HEK293 (cell line): Measurements from ENCODE around the gene HSD17B2.

ENCODE experiments used
- ATF2 ChIP-seq: fragments of 450-650 bp; formaldehyde crosslinking; IDR thresholded peaks from 2 replicates; pipeline ENCODE4 v1.5.1; 2016; ENCODE audit warnings: missing biosample characterization, missing genetic modification characterization, low read depth
- CTCF ChIP-seq: fragments of 450-650 bp; formaldehyde crosslinking; IDR thresholded peaks from 2 replicates; pipeline ENCODE4 v1.5.1; 2016; ENCODE audit warnings: missing biosample characterization, missing genetic modification characterization
- ZBTB8A ChIP-seq: fragments of 450-650 bp; formaldehyde crosslinking; IDR thresholded peaks from 2 replicates; pipeline ENCODE4 v1.5.1; 2016; ENCODE audit warnings: missing biosample characterization, missing genetic modification characterization
- ZNF157 ChIP-seq: fragments of 450-650 bp; formaldehyde crosslinking; IDR thresholded peaks from 2 replicates; pipeline ENCODE4 v1.5.1; 2016; ENCODE audit warnings: missing biosample characterization, missing genetic modification characterization
- ZNF555 ChIP-seq: fragments of 450-650 bp; formaldehyde crosslinking; conservative IDR thresholded peaks from 2 replicates; pipeline ENCODE4 v1.5.1; 2017; ENCODE audit warnings: missing biosample characterization, mild to moderate bottlenecking, missing genetic modification characterization, inconsistent platforms
- TF ChIP-seq, protein P1 (sequence below): fragments of 450-650 bp; IDR thresholded peaks from 2 replicates; pipeline ENCODE4 v1.5.1; 2018; ENCODE audit warnings: missing biosample characterization, mild to moderate bottlenecking, missing genetic modification characterization

- no peak for TF ChIP-seq ATF2 (tag by site-specific recombination)
- TF ChIP-seq, protein P1, sequence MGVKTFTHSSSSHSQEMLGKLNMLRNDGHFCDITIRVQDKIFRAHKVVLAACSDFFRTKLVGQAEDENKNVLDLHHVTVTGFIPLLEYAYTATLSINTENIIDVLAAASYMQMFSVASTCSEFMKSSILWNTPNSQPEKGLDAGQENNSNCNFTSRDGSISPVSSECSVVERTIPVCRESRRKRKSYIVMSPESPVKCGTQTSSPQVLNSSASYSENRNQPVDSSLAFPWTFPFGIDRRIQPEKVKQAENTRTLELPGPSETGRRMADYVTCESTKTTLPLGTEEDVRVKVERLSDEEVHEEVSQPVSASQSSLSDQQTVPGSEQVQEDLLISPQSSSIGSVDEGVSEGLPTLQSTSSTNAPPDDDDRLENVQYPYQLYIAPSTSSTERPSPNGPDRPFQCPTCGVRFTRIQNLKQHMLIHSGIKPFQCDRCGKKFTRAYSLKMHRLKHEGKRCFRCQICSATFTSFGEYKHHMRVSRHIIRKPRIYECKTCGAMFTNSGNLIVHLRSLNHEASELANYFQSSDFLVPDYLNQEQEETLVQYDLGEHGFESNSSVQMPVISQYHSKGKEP (tag by site-specific recombination), result no peak
- TF ChIP-seq ZNF157 (tag by site-specific recombination), result no peak
- TF ChIP-seq ZNF555 (tag by site-specific recombination), result no peak
- no peak for TF ChIP-seq CTCF (tag by site-specific recombination)
- no peak for TF ChIP-seq ZBTB8A (tag by site-specific recombination)
Measured at GRCh38 chr16:82017911-82018568, 17.0 kb upstream of the HSD17B2 start.
